WTC11 (cell line): ENCODE data around the gene RAB40B. TPM values are rescaled to one million over a fixed set of nuclear protein-coding genes. Genes with fewer than 3 reads are reported as not detected.
A peak's percentile ranks its signal among the peaks of the same experiment; 100 is the strongest.

ENCODE experiments used
- ATAC-seq: fragments of 200-7000 bp; cut with Tn5 transposase; 2 replicates; pipeline ENCODE4 v1.10.0; 2021; ENCODE audit warnings: mild to moderate bottlenecking, moderate library complexity
- CTCF ChIA-PET: fragments of 300-600 bp; sonication (Branson Sonifier 250); formaldehyde crosslinking; loops from one replicate; lab custom pipeline; 2021; ENCODE audit warnings: antibody characterized with exemption; lab: Charles Lee
- POLR2A ChIA-PET: fragments of 350-600 bp; sonication (Branson Sonifier 250); formaldehyde crosslinking; loops from one replicate; lab custom pipeline; 2021; ENCODE audit warnings: antibody characterized with exemption; lab: Charles Lee
- DNase-seq: peaks from one replicate; pipeline ENCODE4 v3.0.0; 2021; ENCODE audit warnings: low spot score
- H3K27ac Mint-ChIP-seq: 2 replicates; pipeline ENCODE4 v1.8.0; 2021; ENCODE audit warnings: mixed read lengths
- H3K27me3 Mint-ChIP-seq: 2 replicates; pipeline ENCODE4 v1.8.0; 2021; ENCODE audit warnings: low read depth, mild to moderate bottlenecking, moderate library complexity, mixed read lengths
- H3K36me3 Mint-ChIP-seq: 2 replicates; pipeline ENCODE4 v1.8.0; 2021; ENCODE audit warnings: mixed read lengths
- H3K4me1 Mint-ChIP-seq: 2 replicates; pipeline ENCODE4 v1.8.0; 2022; ENCODE audit warnings: mixed read lengths
- H3K4me3 Mint-ChIP-seq: 2 replicates; pipeline ENCODE4 v1.8.0; 2021; ENCODE audit warnings: mild to moderate bottlenecking, moderate library complexity, mixed read lengths
- H3K9me3 Mint-ChIP-seq: 2 replicates; pipeline ENCODE4 v1.8.0; 2021; ENCODE audit warnings: mixed read lengths
- ARID4B ChIP-seq: sonication (generic); formaldehyde crosslinking; IDR thresholded peaks from 2 replicates; pipeline ENCODE4 v1.8.0; 2023; ENCODE audit warnings: missing genetic modification reagents, mild to moderate bottlenecking, borderline replicate concordance
- CBFB ChIP-seq: sonication (generic); formaldehyde crosslinking; IDR thresholded peaks from 2 replicates; pipeline ENCODE4 v1.8.1; 2022; ENCODE audit warnings: mild to moderate bottlenecking, low read depth, missing genetic modification reagents
- CREB1 ChIP-seq: sonication (generic); formaldehyde crosslinking; IDR thresholded peaks from 2 replicates; pipeline ENCODE4 v1.8.0; 2023; ENCODE audit warnings: mild to moderate bottlenecking, missing genetic modification reagents
- ETV6 ChIP-seq: sonication (generic); formaldehyde crosslinking; IDR thresholded peaks from 2 replicates; pipeline ENCODE4 v1.8.1; 2022; ENCODE audit warnings: mild to moderate bottlenecking, missing genetic modification reagents
- FOXP1 ChIP-seq: sonication (generic); formaldehyde crosslinking; IDR thresholded peaks from 2 replicates; pipeline ENCODE4 v1.8.0; 2022; ENCODE audit warnings: missing genetic modification reagents, mild to moderate bottlenecking, moderate library complexity, borderline replicate concordance
- IRF2 ChIP-seq: sonication (generic); formaldehyde crosslinking; IDR thresholded peaks from 2 replicates; pipeline ENCODE4 v1.8.0; 2022; ENCODE audit warnings: low read depth, missing genetic modification reagents, borderline replicate concordance
- KAT7 ChIP-seq: sonication (generic); formaldehyde crosslinking; IDR thresholded peaks from 2 replicates; pipeline ENCODE4 v1.8.1; 2023; ENCODE audit warnings: missing genetic modification reagents, mild to moderate bottlenecking, borderline replicate concordance
- MXD4 ChIP-seq: fragments of 250-450 bp; sonication (Bioruptor Pico); IDR thresholded peaks from 2 replicates; pipeline ENCODE4 v1.8.0; 2021; ENCODE audit warnings: mild to moderate bottlenecking, moderate library complexity, borderline replicate concordance
- NR1H2 ChIP-seq: sonication (generic); formaldehyde crosslinking; IDR thresholded peaks from 2 replicates; pipeline ENCODE4 v1.9.0; 2021; ENCODE audit warnings: mild to moderate bottlenecking, moderate library complexity, missing genetic modification reagents
- PRRX2 ChIP-seq: fragments of 250-450 bp; sonication (Bioruptor Pico); IDR thresholded peaks from 2 replicates; pipeline ENCODE4 v1.8.0; 2021; ENCODE audit warnings: mild to moderate bottlenecking
- RELA ChIP-seq: sonication (generic); formaldehyde crosslinking; IDR thresholded peaks from 2 replicates; pipeline ENCODE4 v1.8.1; 2022; ENCODE audit warnings: missing genetic modification reagents, mild to moderate bottlenecking, borderline replicate concordance
- ZMAT4 ChIP-seq: fragments of 250-450 bp; sonication (Bioruptor Pico); IDR thresholded peaks from 2 replicates; pipeline ENCODE4 v1.9.0; 2021; ENCODE audit warnings: mild to moderate bottlenecking
- ZNF121 ChIP-seq: sonication (generic); formaldehyde crosslinking; IDR thresholded peaks from 2 replicates; pipeline ENCODE4 v1.8.0; 2023; ENCODE audit warnings: missing genetic modification reagents
- ZNF219 ChIP-seq: sonication (generic); formaldehyde crosslinking; IDR thresholded peaks from 2 replicates; pipeline ENCODE4 v1.8.0; 2023; ENCODE audit warnings: missing genetic modification reagents, mild to moderate bottlenecking, borderline replicate concordance
- ZNF281 ChIP-seq: sonication (generic); formaldehyde crosslinking; IDR thresholded peaks from 2 replicates; pipeline ENCODE4 v1.8.0; 2023; ENCODE audit warnings: mild to moderate bottlenecking, missing genetic modification reagents
- ZNF396 ChIP-seq: fragments of 250-450 bp; sonication (Bioruptor Pico); IDR thresholded peaks from 2 replicates; pipeline ENCODE4 v1.8.0; 2021; ENCODE audit warnings: mild to moderate bottlenecking, moderate library complexity, borderline replicate concordance
- ZNF425 ChIP-seq: fragments of 250-450 bp; sonication (Bioruptor Pico); conservative IDR thresholded peaks from 2 replicates; pipeline ENCODE4 v1.9.0; 2021; ENCODE audit warnings: mild to moderate bottlenecking
- total RNA-seq: library from RNA; stranded (reverse); gene quantifications from 3 replicates; pipeline ENCODE4 v1.2.3, GENCODE V29; 2021
- TF ChIP-seq, protein P1 (sequence below): fragments of 250-450 bp; sonication (Bioruptor Pico); IDR thresholded peaks from 2 replicates; pipeline ENCODE4 v2.1.2; 2022; ENCODE audit warnings: mild to moderate bottlenecking, moderate library complexity
- TF ChIP-seq, protein P2 (sequence below): sonication (generic); formaldehyde crosslinking; IDR thresholded peaks from 2 replicates; pipeline ENCODE4 v1.8.1; 2023; ENCODE audit warnings: mild to moderate bottlenecking, missing genetic modification reagents, moderate library complexity

RAB40B gene
- total RNA-seq, 1 experiment from 2014 or later = 3.1 TPM

- TF ChIP-seq ZMAT4 = no peak
These were observed 87.1 kb downstream of the RAB40B start (continued) for GRCh38 chr17:82611140-82612058.

DNA sequence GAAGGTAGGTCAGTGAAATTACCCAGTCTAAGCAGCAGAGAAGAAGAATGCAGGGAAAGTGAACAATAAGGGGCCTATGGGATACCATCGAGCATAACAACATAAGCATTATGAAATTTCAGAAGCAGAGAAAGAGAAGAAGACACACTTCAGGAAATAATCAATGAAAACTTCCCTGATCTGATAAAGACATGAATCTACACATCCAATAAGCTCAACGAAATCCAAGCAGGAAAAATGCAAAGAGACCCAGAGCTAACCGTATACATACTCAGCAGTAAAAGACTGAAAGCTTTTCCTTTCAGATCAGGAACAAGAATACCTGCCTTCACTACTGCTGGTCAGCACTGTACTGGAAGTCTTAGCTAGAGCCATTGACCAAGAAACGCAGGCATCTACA is 88.8 kb downstream of the RAB40B start:
- 0 out of 2 replicates have a peak overlapping the region, but pooled peaks have one; percentile 57 for H3K27ac Mint-ChIP-seq
- no peak for DNase-seq
- no peaks in the 10 kb centered on the region for H3K9me3 Mint-ChIP-seq
- H3K4me1 Mint-ChIP-seq = peaks cover 8% of the 10 kb centered on the region
- no peak for ATAC-seq
- ChIA-PET POLR2A (no interaction called here), CTCF (interaction anchor here (1.0 to 1.3 kb wide), 2 partner anchors 10 to 185 kb away, joined by 3 to 4 read pairs; no protein-coding TSS in a partner anchor)
- H3K36me3 Mint-ChIP-seq = peaks cover 51% of the 10 kb centered on the region
- TF ChIP-seq CBFB (no peak), NR1H2 (CRISPR knock-in tag) (no peak), ARID4B (CRISPR knock-in tag) (no peak), FOXP1 (no peak), MXD4 (CRISPR knock-in tag) (no peak), ETV6 (CRISPR knock-in tag) (no peak), KAT7 (CRISPR knock-in tag) (no peak), IRF2 (CRISPR knock-in tag) (no peak), ZNF396 (CRISPR knock-in tag) (no peak), ZNF219 (CRISPR knock-in tag) (no peak), ZNF121 (no peak), RELA (CRISPR knock-in tag) (no peak), PRRX2 (CRISPR knock-in tag) (no peak)
- TF ChIP-seq, protein P1, sequence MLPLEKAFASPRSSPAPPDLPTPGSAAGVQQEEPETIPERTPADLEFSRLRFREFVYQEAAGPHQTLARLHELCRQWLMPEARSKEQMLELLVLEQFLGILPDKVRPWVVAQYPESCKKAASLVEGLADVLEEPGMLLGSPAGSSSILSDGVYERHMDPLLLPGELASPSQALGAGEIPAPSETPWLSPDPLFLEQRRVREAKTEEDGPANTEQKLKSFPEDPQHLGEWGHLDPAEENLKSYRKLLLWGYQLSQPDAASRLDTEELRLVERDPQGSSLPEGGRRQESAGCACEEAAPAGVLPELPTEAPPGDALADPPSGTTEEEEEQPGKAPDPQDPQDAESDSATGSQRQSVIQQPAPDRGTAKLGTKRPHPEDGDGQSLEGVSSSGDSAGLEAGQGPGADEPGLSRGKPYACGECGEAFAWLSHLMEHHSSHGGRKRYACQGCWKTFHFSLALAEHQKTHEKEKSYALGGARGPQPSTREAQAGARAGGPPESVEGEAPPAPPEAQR (CRISPR knock-in tag) = no peak
- TF ChIP-seq, protein P2, sequence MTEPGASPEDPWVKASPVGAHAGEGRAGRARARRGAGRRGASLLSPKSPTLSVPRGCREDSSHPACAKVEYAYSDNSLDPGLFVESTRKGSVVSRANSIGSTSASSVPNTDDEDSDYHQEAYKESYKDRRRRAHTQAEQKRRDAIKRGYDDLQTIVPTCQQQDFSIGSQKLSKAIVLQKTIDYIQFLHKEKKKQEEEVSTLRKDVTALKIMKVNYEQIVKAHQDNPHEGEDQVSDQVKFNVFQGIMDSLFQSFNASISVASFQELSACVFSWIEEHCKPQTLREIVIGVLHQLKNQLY (CRISPR knock-in tag) = no peak
- no peaks in the 10 kb centered on the region for H3K27me3 Mint-ChIP-seq
- H3K4me3 Mint-ChIP-seq = no peak overlapping the region

- Mint-ChIP-seq H3K4me1 (peaks cover 7% of the 10 kb centered on the region), H3K9me3 (no peaks in the 10 kb centered on the region), H3K27ac (peak overlapping the region; percentile 2; the same call in 1 of the 2 replicates), H3K27me3 (no peaks in the 10 kb centered on the region), H3K4me3 (no peak overlapping the region), H3K36me3 (peaks cover 55% of the 10 kb centered on the region)
- ATAC-seq (no peak), DNase-seq (no peak)
- CTCF ChIA-PET = interaction anchor here (0.6 to 1.0 kb wide), 2 partner anchors 9 to 87 kb away, joined by 3 read pairs; no protein-coding TSS in a partner anchor
- POLR2A ChIA-PET = no interaction called here
- TF ChIP-seq CREB1 (CRISPR knock-in tag) (no peak), NR1H2 (CRISPR knock-in tag) (no peak), KAT7 (CRISPR knock-in tag) (no peak), ZNF281 (CRISPR knock-in tag) (no peak), ZNF219 (CRISPR knock-in tag) (no peak), ZNF425 (no peak), IRF2 (CRISPR knock-in tag) (no peak)
These were observed 89.7 kb downstream of the RAB40B start for GRCh38 chr17:82608816-82609215.
